T-helper 22 cell (primary cell): ENCODE measurements around the gene STRBP.
A peak's percentile ranks its signal among the peaks of the same experiment; 100 is the strongest.
"Not testable (repeated sequence)": the region's sequence is repeated elsewhere in the genome, so short reads cannot be mapped to it uniquely, and the experiment has no call there.

Source experiments
- DNase-seq: peaks from one replicate; pipeline ENCODE4 v3.0.0-alpha.2; 2020; ENCODE audit warnings: low read depth

The STRBP gene

DNA sequence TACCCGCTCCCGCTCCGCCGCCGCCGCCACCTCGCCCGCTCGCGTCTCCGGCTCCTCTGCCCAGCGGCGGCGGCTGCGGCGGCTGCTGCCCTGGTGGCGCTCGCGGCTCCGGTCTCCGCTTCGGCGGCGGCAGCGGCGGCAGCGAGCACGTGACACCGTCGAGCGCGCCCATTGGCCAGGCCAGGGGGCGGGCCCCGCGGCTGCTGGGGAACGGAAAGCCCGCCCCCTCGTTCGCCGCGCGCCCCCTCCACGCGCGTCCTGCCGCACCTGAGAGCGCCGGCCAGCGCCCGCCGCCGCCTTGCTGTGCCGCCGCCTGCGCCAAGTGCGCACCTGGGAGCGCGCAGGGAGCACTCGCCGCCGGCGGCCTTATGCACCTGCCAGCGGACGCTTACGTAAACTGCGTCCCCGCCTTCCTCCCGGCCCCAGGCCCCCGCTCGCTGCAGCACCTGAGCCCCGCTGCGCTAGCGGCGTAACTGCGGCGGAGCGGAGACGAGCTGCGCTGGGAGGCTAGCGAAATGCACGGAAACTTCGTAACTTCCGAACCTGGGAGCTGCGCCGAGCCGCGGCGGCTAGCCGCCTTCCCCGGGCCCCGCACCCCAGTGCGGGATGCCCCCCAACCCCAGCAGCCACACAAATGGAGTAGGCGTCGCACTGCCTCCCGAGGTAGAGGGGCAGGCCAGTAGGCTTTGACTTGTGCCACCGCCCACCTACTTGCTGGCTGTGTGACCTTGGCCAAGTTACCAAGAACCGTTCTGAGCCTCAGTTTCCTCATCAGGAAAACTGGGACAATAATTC, at the start of gene STRBP:
Gene STRBP, minus strand, starts transcription at position 122 of the 795 bp plus-strand sequence. CDS start 84,452 bp downstream, outside the sequence.
- peak; percentile 86 for DNase-seq

DNA sequence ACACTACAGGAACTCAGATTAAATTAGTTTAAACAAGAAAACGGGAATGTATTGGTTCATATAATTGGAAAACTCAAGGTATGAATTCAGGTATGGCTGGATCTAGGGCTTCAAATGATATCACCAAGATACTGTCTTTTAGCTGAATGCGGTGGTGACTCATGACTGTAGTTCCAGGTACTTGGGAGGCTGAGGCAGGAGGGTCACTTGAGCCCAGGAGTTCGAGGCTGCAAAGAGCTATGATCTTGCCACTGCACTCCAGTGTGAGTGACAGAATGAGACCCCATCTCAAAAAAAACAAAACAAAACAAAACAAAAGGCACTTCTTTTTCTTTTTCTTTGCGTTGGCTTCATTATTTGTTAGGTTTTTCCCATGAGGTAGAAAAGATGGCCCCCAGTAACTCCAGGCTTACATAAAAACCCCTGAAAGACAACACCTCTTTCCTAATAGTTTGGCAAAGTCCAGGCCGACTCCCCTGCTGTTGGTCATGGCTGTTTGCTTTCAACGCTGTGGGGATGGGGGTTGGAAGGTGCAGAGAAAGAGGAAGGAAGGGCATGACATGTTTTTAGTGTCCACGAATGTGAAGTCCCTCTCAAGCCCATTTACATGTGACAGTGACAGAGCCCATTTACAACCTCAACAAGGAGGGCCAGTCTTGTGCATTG, 47.8 kb upstream of the STRBP start:
- DNase-seq, result no peak

DNA sequence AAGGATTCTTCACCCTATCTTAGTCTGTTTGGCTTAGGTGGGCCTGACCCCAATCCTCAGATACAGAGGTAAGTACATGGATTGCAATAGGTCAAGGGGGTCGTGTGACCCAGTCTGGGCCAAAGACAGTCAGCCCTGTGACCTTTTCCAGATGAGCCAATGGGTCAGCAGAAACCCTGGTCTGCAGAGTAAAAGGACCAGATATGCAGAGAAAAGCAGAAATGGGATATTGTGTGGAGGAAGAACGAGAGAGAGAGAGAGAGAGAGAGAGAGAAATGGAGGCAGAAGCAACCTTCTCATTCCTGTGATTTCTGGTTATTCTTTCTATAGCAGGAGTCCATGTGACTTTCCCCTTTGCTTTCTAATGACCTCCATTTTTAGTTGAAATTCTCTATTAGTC, 47.2 kb upstream of the STRBP start:
- DNase-seq, result no peak

DNA sequence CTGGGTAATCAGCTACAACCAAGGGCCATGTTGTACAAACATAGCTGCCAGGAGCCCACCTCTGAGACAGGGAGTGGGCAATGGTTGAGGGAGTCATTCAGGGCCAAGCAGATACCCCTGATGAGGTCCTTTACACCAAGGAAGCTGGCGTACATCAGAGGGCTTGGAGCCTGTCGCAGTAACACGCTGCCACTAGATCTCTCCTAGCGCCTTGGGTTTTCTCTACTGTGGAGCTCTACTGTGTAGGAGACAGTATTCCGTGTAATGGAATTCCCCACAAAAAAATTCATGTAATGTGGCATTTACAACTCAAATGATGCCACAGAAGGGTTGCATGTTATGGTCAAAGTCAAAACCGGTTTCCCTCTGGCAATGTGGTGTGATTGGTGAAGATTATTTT, 46.2 kb upstream of the STRBP start:
- DNase-seq, result no peak

DNA sequence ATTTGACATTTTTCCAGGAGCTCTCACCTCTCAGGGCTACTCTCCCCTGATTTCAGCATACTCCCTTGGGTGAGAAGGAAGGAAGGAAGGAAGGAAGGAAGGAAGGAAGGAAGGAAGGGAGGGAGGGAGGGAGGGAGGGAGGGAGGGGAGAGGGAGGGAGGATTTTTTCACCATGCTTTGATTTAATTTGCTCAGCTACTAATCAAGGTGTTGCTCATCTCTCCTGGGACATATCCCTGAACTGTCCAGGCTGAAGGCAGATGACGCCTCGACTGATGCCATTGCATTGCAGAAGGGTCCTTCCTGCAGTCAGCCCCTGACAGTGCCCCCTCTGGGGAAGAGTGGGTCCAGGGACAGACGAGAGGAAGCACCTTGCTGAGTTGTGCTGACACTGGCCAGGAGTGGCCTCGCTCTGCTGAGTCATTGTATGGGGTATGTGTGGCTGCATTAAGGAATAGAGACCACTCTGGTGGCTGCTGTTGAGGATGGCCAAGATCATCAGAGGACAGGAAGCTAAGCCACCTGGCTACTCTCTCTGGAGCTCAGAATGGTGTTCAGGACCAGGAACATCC, 44.0 kb upstream of the STRBP start:
- DNase-seq, result no peak

DNA sequence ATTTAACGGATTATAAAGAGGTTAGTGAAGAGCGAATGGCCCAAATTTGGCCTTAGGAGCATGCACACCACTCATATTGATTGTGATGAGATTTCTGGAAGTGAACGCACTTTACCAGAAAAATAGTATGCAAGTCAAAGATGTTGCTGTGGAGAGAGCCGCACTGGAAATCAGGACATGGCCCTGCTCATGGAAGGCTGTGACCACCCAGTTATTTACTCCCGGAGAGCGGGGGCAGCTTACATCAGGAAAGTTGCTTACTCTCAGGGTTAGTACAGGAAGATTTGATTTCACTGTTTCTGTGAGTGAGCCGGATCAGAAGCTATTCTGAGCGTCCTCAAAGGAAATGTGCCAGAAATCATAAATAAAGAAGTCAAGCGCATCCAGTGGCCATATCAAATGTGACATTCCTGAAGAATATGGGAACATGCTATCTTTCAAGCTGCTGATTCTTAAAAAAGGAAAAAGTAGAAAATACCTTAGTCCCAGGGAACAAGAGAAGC, 42.9 kb upstream of the STRBP start:
- no peak for DNase-seq

DNA sequence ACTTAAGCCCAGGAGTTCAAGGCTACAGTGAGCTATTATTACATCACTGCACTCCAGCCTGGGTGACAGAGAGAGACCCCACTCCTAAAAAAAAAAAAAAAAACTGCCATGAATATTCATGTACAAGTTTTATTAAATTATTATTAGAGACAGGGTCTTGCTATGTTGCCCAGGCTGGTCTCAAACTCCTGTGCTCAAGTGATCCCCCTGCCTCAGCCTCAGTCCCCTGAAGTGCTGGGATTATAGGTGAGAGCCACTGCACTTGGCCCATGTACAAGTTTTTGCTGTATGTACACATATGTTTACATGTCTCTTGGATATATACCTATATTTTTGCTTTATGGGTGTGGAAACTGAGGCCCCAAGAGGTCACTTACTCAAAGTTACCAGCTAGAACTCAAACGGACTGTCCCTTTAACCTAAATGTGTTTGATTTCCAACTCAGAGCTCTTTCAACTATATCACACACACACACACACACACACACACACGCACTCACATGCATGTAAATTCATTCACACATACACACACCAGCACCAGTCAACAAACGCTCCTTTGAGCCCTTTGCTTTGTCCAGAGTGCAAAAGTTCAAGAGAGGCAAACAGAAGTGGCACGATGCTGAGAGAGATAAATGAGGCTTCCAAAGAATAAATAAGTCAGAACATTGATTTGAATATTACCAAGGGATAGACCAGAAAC, 42.3 kb upstream of the STRBP start:
- no peak for DNase-seq

DNA sequence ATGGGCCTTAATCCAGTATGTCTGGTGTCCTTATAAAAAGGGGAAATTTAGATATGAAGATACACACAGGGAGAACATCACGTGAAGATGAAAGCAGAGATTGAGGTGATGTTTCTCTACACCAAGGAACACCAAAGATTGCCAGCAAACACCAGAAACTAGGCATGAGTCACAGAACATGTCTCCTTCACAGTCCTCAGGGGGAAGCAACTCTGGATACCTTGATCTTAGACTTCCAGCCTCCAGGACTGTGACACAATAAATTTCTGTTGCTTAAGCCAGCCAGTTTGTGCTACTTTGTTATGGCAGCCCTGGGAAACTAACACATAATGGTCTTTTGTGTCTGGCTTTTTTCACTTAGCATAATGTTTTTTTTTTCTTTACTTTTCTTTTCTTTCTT, 41.2 kb upstream of the STRBP start:
- DNase-seq, result no peak

DNA sequence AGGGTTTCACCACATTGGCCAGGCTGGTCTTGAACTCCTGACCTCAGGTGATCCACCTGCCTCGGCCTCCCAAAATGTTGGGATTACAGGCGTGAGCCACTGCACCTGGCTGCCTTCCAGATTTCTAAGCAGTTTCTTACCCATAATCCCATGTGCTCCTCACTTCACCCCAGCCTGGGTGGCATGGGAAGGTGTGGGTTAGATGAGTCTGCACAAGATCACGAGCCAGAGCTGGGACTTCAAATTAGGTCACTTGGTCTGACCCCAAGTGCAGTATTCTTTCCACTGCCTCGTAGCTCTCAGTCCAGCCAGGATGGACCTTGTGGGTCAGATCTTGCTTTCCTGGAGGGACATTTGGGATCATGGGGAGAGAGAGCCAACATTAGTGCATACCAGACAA, 37.5 kb upstream of the STRBP start:
- no peak for DNase-seq

DNA sequence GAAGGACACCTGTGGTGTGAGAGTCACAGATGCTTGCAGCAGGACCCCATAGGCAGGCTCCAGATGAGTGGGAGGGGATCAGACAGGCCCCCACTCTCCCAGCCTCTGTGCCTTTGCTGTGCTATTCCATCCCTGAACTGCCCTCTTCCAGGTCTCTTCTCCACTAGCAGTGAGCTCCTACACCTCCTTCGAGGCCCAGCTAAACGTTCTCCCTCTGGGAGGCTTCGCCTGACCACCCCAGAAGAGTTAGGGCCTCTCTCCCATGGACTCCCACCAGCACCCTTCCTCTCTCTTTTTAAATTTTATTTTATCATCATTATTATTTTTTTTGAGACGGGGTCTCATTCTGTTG, 35.9 kb upstream of the STRBP start:
- no peak for DNase-seq

DNA sequence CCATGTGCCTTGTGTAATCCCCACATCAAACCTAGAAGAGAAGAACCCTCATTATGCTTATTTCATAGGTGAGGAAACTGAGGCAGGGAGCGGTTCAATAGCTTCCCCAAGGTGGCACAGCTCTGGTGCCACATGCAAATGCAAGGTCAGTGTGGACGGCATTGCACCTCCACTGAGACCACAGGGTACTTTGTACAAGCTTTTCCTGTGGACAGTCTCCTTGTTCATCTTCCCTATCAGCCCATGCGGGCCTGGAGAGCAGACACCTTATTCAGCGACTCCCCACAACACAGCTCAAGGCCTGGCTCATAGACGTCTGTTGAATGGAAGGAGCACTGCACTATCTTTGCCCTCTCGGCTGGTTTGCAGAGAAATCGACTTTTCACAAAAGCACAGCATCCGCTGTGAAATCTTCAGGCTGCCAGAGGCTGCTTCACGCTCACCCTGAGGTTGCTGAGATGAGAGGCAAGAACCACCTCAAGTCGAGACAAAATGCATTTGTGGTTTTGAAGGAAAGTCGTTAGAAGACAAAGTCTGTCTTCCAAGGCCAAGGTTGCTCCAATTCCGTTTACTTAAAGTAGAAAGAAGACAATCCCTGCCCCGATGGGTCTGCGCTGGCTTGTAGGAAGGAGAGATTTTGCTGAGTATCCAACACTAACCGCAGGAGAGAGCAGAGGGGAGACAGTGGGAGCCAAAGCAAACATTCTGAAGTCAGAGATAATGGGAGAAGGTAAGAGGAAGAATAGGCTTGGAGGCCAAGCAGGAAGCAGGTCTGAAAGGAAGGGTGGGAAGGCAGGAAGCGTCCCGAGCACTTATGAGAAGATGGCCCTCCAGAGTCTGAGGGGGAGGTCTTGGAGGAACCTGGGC, 34.2 kb upstream of the STRBP start:
- DNase-seq, result no peak

DNA sequence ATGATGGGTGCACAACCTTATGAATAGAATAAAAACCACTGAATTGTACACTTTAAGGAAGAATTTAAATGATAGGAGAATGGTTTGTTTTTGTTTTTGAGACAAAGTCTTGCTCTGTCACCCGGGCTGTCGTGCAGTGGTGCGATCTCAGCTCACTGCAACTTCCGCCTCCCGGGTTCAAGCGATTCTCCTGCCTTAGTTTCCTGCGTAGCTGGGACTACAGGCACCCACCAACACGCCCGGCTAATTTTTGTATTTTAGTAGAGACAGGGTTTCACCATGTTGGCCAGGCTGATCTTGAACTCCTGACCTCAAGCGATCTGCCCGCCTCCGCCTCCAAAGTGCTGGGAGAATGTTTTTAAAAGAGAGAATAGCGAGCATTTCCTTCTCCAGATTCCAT, 33.5 kb upstream of the STRBP start:
- not testable (repeated sequence) for DNase-seq

DNA sequence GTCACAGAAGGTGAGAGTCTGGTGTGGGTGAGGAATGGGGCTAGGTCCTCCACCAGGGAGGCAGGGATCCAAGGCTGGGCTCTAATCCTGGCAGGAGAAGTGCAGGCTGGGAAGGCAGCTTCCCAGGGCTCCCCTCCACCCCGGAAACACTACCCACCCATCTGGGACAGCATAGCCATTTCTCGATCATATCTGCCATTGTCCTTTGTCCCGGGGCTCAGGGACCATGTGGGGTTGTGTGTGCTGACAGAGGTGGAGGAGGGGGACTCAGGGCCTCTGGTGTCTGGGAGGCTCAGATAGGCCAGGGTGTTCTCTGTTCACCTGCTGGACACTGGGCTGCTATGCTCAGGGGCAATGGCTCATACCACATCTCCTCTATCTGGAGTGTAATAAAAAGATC, 32.2 kb upstream of the STRBP start:
- DNase-seq, result no peak

DNA sequence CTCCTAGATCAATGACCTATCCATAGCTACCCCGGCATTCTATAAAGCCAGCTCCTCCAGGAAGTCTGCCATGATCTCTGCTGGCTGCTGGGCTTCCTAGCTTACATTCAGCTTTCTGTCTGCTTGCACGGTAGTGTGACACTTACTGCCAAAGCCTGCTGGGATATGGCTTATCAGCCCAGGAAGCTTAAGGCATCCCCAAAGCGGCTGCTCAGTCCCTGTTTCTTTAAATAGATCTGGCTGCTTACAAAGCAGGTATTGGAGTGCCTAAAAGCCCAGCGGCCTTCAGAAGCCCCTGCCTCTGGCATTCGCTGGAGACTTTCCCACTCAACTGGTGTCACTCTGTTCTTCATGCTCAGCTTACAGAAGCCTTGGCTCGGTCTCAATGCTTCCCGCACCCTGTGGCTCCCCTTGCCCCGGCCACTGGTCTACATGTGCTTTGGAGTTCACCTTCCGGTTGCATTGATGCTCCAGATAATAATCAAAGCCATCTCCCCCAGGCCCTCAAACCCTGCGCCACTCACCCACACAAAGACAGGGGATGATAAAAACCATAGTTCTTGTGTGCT, 31.3 kb upstream of the STRBP start:
- no peak for DNase-seq

DNA sequence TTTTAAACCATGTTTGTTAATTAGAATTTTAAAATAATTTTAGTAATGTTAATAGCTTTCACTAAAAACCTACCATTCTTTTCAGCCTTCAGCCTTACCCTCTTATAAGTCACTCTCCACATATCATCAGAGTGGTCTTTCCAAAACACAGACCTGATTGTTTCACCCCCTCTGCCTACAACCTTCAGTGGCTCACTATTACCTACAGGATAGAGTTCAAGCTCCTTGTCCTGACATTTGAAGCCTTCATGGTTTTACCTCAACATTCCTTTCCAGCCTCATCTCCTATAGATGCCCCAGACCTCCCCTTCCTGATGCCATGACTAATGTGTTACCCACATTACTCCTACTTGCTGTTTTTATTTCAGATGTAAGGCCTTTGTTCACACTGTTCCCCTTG, 27.8 kb upstream of the STRBP start:
- no peak for DNase-seq

DNA sequence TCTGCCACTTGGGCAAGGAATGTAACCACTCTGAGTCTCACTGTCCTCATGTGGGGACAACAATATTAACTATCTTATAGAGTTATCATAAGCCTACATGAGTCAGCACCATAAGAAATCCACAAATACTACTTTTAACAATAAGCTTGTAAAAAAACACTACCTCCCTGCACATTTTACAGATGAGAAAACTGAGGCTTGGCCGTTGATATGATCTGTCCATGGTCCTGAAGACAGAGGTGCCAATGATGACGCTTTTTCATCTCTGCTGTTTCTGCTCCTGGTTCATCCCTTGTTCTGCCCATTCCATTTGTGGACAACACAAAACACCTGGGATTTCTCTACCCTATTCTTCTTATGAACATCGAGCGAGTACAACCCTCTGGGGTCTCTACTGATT, 23.4 kb upstream of the STRBP start:
- DNase-seq, result no peak

DNA sequence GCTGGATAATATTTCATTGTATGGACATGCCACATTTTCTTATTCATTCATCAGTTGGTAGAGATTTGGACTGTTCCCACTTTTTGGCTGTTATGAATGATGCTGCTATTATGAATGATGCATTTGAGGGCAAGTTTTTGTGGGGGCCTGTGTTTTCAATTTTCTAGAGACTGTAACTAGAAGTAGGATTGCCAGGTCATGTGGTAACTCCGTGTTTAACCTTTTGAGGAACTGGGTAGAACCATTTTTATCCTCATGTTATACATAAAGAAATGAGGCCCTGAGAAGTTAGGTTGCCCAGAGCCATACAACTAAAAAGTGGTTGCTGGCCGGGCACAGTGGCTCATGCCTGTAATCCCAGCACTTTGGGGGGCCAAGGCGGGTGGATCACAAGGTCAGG, 22.4 kb upstream of the STRBP start:
- DNase-seq, result no peak

DNA sequence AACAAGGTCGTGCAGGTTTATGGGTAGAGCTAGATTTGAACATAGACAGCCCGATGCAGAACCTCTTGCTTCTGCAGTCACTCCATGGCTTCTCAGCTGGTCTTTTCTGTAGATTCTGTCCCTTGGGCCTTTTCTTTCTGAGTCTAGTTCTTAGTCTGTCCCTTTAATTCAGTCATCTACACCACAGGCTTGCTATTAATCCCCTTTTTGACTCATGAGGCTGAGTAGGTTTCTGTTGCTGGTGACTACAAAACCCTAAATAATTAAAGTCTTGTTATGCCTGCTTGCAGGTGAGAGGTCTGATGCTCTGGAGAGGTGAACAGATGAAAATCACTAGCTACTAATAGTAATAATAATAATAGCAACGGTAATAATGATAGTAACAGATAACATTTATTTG, 19.3 kb upstream of the STRBP start:
- DNase-seq, result no peak

DNA sequence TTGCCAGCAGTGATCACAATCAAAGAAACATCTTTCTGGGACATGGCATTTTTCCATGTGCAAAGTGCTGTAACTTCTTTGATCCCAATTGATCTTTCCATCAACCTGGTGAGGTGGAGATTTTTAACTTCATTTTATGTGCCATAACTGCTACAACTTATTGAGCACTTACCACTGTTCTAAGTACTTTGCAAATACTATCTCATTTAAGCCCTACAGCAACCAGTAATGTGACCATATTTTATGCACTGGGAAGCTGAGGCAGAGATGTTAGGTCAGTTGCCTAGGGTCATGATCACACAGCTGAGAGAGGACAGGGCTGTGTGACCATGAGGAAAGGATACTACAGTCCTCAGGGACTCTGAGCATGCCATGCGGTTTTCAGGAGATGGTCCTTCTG, 17.9 kb upstream of the STRBP start:
- no peak for DNase-seq

DNA sequence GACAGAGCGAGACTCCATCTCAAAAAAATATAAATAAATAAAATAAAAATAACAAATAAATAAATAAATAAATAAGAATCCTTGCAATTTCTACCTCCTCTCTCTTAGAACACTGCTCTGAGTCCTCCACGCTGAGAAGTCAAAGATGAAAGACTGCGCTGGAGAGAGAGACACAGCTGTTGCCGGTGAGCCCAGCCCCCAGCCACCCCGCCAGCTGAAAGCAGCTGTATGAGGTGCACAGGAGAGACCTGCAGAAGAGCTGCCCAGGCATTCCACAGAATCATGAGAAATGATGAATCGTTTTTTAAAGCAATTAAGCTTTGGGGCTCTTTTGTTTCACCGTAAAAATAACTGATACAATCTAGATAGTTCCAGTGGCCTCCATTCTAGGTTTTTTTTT, 16.3 kb upstream of the STRBP start:
- no peak for DNase-seq

DNA sequence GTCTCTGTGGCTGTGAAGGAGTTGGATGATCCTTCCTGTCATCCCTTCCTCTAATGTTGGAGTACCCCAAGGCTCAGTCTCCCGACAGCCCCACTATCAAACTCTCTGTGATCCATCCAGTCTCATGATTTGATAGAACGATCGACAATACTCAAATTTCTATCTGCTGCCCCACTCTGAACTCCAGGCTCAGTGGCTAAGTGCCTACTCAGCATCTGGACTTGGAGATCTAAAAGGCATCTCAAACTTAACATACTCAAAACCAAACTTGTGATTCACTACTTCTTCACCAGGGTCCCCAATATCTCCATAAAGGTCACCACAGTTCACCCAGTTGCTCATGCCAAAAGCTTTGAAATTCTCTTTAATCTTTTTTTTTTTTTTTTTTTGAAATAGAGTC, 15.1 kb upstream of the STRBP start:
- DNase-seq, result no peak

DNA sequence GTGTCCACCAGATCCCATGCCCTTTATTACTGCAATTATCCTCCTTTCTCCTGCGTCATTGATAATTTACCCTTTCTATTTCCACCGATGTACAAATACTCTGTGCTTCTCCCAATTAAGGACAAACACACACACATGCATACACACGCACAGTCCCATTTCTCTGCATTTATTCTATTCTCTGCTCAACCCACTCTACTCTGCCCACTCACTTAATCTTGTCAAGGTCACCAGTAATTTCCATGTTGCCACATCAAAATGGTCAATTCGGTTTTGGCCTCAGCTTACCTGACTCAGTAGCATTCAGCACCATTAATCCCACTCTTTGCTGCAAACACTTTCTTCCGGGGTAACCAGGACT, 14.6 kb upstream of the STRBP start:
- DNase-seq, result no peak
